ENCODE data around the gene SRC. TPM values are rescaled to one million over a fixed set of nuclear protein-coding genes. Genes with fewer than 3 reads are reported as not detected.

Gene SRC
- total and polyA plus RNA-seq, 8 donors = 21.3 to 78.4 (median 36.8) TPM

DNA sequence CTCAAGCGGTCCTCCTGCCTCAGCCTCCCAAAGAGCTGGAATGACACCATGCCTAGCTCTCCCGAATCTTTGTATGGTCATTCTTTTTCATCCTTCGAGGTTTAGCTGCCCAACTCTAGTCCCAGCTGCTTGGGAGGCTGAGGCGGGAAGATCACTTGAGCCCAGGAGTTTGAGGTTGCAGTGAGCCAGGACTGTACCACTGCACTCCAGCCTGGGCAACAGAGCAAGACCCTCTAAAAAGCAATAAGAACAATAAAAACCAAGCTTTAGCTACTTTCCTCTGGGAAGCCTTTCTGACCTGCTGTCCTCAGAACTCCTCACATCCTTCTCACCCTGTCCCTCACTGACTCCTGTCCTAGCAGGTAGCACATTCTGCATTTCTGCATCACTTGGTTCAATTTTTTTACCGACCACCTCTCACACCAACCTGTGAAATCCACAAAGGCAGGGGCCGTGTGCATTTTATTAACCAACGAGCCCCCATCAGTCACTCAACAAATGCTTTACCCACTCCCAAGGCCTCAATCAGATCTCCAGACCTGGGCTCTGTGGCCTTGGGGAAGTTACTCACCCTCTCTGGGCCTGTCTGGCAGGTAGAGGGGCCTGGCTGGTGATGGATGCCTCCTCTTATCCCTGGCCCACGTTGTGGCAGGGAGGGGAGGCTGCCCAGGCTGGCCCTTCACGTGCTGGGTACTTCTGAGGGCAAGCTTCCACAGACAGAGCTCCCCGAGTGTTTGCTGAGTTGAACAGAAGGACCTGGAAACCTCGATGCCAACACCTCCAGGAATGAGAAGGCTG, 14.7 kb upstream of the SRC start:
- Histone ChIP-seq H3K4me1 (no peaks in the 10 kb centered on the region), H3K27ac (no peak overlapping the region), H3K9me3 (no peaks in the 10 kb centered on the region), H3K4me3 (no peak overlapping the region), H3K27me3 (no peaks in the 10 kb centered on the region), H3K36me3 (no peaks in the 10 kb centered on the region)
- 67 to 76% methylated on average over 11 of the region's 11 CpGs for WGBS, 2 donors
- intact Hi-C loops (cut with DNase I) = no loop called here
- DNase-seq = no peak
- ATAC-seq = no peak
- TF ChIP-seq, protein P1, sequence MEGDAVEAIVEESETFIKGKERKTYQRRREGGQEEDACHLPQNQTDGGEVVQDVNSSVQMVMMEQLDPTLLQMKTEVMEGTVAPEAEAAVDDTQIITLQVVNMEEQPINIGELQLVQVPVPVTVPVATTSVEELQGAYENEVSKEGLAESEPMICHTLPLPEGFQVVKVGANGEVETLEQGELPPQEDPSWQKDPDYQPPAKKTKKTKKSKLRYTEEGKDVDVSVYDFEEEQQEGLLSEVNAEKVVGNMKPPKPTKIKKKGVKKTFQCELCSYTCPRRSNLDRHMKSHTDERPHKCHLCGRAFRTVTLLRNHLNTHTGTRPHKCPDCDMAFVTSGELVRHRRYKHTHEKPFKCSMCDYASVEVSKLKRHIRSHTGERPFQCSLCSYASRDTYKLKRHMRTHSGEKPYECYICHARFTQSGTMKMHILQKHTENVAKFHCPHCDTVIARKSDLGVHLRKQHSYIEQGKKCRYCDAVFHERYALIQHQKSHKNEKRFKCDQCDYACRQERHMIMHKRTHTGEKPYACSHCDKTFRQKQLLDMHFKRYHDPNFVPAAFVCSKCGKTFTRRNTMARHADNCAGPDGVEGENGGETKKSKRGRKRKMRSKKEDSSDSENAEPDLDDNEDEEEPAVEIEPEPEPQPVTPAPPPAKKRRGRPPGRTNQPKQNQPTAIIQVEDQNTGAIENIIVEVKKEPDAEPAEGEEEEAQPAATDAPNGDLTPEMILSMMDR (IDR thresholded peaks at IDR 0.05) = no peak
- FAIRE-seq = no peak

DNA sequence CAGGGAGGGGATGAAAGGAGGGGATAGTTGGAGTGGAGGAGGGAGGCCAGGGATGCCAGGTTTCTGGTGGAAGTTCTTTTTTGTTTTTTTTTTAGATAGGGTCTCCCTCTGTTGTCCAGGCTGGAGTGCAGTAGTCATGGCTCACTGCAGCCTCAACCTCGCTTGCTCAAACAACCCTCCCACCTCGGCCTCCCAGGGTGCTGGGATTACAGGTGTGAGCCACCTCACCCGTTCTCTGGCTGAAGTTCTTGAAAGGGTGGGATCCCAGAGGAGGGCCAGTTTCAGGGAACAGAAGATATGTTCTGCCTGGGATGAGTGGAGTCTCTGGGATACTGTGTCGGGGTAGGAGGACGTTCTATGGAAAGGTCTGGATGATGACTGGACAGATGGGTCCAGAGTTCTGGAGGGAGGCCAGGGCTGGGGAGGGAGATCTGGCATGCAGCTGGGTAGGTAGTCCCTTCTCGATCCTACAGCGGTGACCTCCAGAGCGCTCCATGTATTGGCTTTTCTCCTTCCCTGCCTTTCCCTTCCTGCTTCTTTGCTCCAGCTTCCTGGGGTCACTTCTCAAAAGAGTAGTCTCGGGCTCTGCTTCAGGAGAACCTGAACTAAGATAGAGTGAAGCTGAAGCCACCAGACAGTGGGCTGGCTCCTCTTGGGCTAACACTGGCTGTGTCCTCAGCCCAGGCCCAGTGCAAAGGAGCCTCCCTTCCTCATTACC, 12.7 kb upstream of the SRC start:
- WGBS, 2 donors = 83 to 89% methylated on average over 9 of the region's 9 CpGs
- no peak overlapping the region for H3K27ac ChIP-seq

DNA sequence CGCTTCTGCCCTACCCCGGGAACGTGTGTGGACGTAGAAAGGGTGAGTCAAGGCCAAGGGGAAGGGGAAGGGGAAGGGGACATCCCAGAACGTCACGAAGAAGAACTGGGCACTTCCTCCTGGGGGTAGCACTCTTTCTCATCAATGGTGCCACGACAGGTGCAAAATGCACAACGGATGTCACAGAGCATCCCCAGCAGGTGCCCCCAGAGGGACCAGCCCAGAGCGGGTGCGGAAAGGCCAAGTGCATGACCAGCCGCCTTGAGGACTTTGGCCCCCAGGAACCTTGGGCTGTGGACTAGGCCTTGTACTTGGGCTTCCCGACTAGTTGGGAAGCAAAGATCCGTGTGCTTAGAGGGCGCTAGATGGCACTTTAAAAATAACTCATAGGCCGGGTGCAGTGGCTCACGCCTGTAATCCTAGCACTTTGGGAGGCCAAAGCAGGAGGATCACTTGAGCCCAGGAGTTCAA, 12.1 kb upstream of the SRC start:
- no peaks in the 10 kb centered on the region for H3K36me3 ChIP-seq
- TF ChIP-seq, protein P1 (IDR thresholded peaks at IDR 0.05) = no peak
- DNase-seq (no peak), FAIRE-seq (no peak), ATAC-seq (peak in 1 of 4 donors; percentile 26)
- H3K4me3 ChIP-seq = no peak overlapping the region
- H3K27ac ChIP-seq = no peak overlapping the region
- intact Hi-C loops (cut with DNase I) = no loop called here
- no peaks in the 10 kb centered on the region for H3K27me3 ChIP-seq
- H3K4me1 ChIP-seq = no peaks in the 10 kb centered on the region
- no peaks in the 10 kb centered on the region for H3K9me3 ChIP-seq
- WGBS, 2 donors = 85 to 90% methylated on average over 15 to 16 of the region's 16 CpGs

More for the DNA sequence above, 12.7 kb upstream of the SRC start:
- H3K4me1 ChIP-seq = no peaks in the 10 kb centered on the region
- peak in 1 of 4 donors; percentile 19 for ATAC-seq
- FAIRE-seq = no peak
- intact Hi-C loops (cut with DNase I) = no loop called here
- H3K27me3 ChIP-seq = no peaks in the 10 kb centered on the region
- H3K9me3 ChIP-seq = no peaks in the 10 kb centered on the region
- TF ChIP-seq, protein P1 (IDR thresholded peaks at IDR 0.05) = no peak
- no peak overlapping the region for H3K4me3 ChIP-seq
- no peak for DNase-seq
- no peaks in the 10 kb centered on the region for H3K36me3 ChIP-seq

DNA sequence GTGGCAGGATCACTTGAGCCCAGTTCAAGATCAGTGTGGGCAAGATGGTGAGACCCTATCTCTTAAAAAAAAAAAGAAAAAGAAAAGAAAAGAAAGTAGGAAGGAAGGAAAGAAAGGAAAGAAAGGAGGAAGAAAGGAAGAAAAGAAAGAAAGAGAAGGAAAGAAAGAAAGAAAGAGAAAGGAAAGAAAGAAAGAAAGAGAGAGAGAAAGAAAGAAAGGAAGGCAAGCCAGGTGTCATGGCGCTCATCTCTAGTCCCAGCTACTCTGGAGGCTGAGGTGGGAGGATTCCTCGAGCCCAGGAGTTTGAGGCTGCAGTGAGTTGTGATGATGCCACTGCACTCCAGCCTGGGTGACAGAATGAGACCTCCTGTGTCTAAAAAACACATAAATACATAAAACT, 11.5 kb upstream of the SRC start:
- Histone ChIP-seq H3K9me3 (no peaks in the 10 kb centered on the region), H3K36me3 (no peaks in the 10 kb centered on the region), H3K27ac (no peak overlapping the region), H3K27me3 (no peaks in the 10 kb centered on the region), H3K4me3 (no peak overlapping the region), H3K4me1 (no peaks in the 10 kb centered on the region)
- WGBS, 2 donors = 93 to 95% methylated on average over 2 of the region's 2 CpGs
- intact Hi-C loops (cut with DNase I) = no loop called here
- no peak for DNase-seq
- TF ChIP-seq, protein P1 (IDR thresholded peaks at IDR 0.05) = no peak
- no peak for FAIRE-seq
- no peak for ATAC-seq

Data from pancreas (tissue), 10 donors.